ENCODE measurements around the gene SORL1.

The SORL1 gene

DNA sequence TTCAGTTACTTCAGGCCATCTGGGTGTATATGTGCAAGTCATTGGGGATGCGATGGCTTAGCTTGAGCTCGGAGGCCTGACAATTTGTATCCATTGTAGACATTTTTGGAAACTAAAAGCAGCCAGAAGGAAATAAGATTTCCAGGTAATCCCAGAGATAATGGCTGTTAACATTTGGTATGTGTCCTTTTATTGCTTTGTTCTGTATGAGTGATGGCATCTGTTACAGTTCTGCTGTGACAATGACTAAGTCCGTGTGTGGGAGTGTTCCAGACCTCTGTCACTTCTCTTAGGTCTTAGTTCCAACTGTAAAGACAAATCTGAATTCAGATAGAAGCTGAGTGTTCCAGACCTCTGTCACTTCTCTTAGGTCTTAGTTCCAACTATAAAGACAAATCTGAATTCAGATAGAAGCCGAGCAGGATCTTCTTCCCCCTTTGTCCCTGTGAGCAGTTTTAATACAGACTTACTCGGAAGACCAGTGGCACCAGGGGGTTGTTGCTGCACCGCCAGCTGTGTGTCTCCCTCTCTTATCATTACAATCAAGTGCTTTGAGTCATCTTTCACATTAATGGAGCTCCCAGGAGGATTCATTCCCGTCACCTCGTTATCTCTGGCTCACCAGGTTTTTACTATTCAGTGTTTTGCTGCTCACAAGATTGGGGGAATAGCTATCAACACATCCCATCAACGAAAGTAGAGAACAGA lies 191.5 kb downstream of the SORL1 start:
- DNase-seq (ENCODE audit: low read depth), result no peak
- TF ChIP-seq, protein P1, sequence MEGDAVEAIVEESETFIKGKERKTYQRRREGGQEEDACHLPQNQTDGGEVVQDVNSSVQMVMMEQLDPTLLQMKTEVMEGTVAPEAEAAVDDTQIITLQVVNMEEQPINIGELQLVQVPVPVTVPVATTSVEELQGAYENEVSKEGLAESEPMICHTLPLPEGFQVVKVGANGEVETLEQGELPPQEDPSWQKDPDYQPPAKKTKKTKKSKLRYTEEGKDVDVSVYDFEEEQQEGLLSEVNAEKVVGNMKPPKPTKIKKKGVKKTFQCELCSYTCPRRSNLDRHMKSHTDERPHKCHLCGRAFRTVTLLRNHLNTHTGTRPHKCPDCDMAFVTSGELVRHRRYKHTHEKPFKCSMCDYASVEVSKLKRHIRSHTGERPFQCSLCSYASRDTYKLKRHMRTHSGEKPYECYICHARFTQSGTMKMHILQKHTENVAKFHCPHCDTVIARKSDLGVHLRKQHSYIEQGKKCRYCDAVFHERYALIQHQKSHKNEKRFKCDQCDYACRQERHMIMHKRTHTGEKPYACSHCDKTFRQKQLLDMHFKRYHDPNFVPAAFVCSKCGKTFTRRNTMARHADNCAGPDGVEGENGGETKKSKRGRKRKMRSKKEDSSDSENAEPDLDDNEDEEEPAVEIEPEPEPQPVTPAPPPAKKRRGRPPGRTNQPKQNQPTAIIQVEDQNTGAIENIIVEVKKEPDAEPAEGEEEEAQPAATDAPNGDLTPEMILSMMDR (conservative IDR thresholded peaks at IDR 0.05; ENCODE audit: control insufficient read depth, insufficient read depth, low read depth, low read length), result no peak
- no peak overlapping the region for H3K4me3 ChIP-seq (ENCODE audit: control insufficient read depth, low read depth, low read length)

DNA sequence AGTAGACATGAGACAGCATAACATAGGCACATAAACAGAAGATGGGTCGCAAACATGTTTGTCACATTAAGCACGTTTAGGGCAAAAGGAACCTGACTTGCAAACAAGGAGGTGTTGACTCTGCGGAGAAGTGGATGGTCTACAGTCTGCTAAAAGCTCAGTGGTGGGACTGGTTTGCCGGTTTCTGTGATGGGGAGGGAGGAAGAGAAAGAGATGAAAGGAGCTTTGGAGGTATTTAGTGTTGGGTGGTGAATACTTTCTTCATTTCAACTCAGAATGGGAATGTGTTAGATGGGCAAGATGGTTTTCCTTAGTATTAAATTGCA lies 192.0 kb downstream of the SORL1 start:
- H3K4me3 ChIP-seq (ENCODE audit: control insufficient read depth, low read depth, low read length), result no peak overlapping the region

GRCh38 chr11:121645001-121645400 lies 192.9 kb downstream of the SORL1 start:
- TF ChIP-seq, protein P1 (conservative IDR thresholded peaks at IDR 0.05; ENCODE audit: control insufficient read depth, insufficient read depth, low read depth, low read length), result no peak
- no peak for DNase-seq (ENCODE audit: low read depth)
- H3K4me3 ChIP-seq (ENCODE audit: control insufficient read depth, low read depth, low read length), result no peak overlapping the region

More for the DNA sequence above, 192.0 kb downstream of the SORL1 start:
- DNase-seq (ENCODE audit: low read depth), result no peak
- TF ChIP-seq, protein P1 (conservative IDR thresholded peaks at IDR 0.05; ENCODE audit: control insufficient read depth, insufficient read depth, low read depth, low read length), result no peak

GRCh38 chr11:121645596-121645995 lies 193.5 kb downstream of the SORL1 start:
- H3K4me3 ChIP-seq (ENCODE audit: control insufficient read depth, low read depth, low read length), result no peak overlapping the region
- TF ChIP-seq, protein P1 (conservative IDR thresholded peaks at IDR 0.05; ENCODE audit: control insufficient read depth, insufficient read depth, low read depth, low read length), result no peak
- no peak for DNase-seq (ENCODE audit: low read depth)

DNA sequence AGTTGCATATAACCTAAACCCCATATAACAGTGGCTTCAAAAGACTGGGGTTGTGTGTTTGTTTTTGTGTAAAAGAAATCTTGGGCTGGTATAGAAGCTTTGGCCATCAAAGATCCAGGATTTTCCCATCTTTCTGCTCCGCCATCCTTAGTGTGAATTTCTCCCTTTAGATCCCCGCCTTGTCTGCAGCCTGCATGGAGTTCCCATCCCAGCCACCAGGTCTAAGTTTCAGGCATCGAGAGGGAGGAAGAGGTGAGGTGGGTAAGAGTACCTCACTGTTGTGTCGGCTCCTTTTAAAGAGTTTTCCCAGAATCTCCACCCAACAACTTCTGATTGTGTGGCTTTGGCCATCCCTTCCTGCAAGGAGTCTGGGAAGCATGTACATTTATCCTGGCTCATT lies 196.2 kb downstream of the SORL1 start:
- TF ChIP-seq, protein P1 (conservative IDR thresholded peaks at IDR 0.05; ENCODE audit: control insufficient read depth, insufficient read depth, low read depth, low read length), result no peak
- H3K4me3 ChIP-seq (ENCODE audit: control insufficient read depth, low read depth, low read length), result no peak overlapping the region
- no peak for DNase-seq (ENCODE audit: low read depth)

DNA sequence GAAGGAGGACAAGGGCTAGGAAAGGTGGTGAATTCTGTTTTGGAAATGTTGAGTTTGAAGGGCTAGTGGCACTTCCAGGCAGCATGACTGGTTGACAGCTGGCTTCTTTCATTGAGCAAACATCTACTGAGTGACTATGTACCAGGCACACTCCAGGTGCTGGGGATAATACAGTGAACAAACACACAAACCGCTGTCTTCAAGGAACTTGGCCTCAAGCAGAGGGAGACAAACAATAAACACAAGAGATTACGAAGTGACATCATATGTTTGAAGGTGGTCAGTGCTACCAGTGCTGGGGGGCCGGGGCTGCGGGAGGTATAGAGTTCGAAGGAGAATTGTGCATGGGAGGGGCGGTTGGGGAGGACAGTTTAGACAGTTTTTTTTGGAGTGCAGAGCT lies 197.7 kb downstream of the SORL1 start:
- no peak for DNase-seq (ENCODE audit: low read depth)
- TF ChIP-seq, protein P1 (conservative IDR thresholded peaks at IDR 0.05; ENCODE audit: control insufficient read depth, insufficient read depth, low read depth, low read length), result no peak
- H3K4me3 ChIP-seq (ENCODE audit: control insufficient read depth, low read depth, low read length), result no peak overlapping the region

Data from fibroblast of mammary gland (primary cell).